WERI-Rb-1 (cell line): Measurements from ENCODE around the gene SIRT1.

ENCODE experiments used
- DNase-seq: peaks from one replicate; pipeline ENCODE4 v3.0.0-alpha.2; 2020
- H3K27ac ChIP-seq: fragments of 250-450 bp; sonication (Bioruptor Pico); 2 replicates; pipeline ENCODE4 v1.5.1; 2020; ENCODE audit warnings: mild to moderate bottlenecking, moderate library complexity
- H3K27me3 ChIP-seq: fragments of 250-450 bp; sonication (Bioruptor Pico); 2 replicates; pipeline ENCODE4 v1.5.1; 2021; ENCODE audit warnings: mild to moderate bottlenecking, low read depth, moderate library complexity; ENCODE audit not compliant: insufficient read depth, severe bottlenecking
- H3K36me3 ChIP-seq: fragments of 250-450 bp; sonication (Bioruptor Pico); 2 replicates; pipeline ENCODE4 v1.5.1; 2020; ENCODE audit warnings: mild to moderate bottlenecking, moderate library complexity
- H3K4me3 ChIP-seq: 2 replicates; pipeline ENCODE4 v1.5.1; 2011; ENCODE audit warnings: low read depth, mild to moderate bottlenecking, control low read depth, low read length
- H3K9me3 ChIP-seq: fragments of 250-450 bp; sonication (Bioruptor Pico); 2 replicates; pipeline ENCODE4 v1.5.1; 2021; ENCODE audit warnings: mild to moderate bottlenecking, moderate library complexity; ENCODE audit not compliant: severe bottlenecking
- CTCF ChIP-seq: IDR thresholded peaks from 2 replicates; pipeline ENCODE4 v1.5.1; 2011; ENCODE audit warnings: low read depth, mild to moderate bottlenecking, control low read depth, inconsistent platforms, low read length

The SIRT1 gene

GRCh38 chr10:67852761-67853160 is 31.7 kb upstream of the SIRT1 start:
- Histone ChIP-seq H3K36me3 (no peaks in the 10 kb centered on the region), H3K27ac (no peak overlapping the region), H3K9me3 (no peaks in the 10 kb centered on the region), H3K27me3 (no peaks in the 10 kb centered on the region), H3K4me3 (no peak overlapping the region)
- TF ChIP-seq CTCF, result no peak
- DNase-seq, result no peak

GRCh38 chr10:67853512-67853911 is 30.9 kb upstream of the SIRT1 start:
- DNase-seq, result no peak
- no peaks in the 10 kb centered on the region for H3K27me3 ChIP-seq
- H3K36me3 ChIP-seq, result no peaks in the 10 kb centered on the region
- no peak overlapping the region for H3K27ac ChIP-seq
- TF ChIP-seq CTCF, result no peak
- H3K9me3 ChIP-seq, result no peaks in the 10 kb centered on the region
- no peak overlapping the region for H3K4me3 ChIP-seq

GRCh38 chr10:67858971-67859370 is 25.5 kb upstream of the SIRT1 start:
- TF ChIP-seq CTCF, result no peak
- no peaks in the 10 kb centered on the region for H3K36me3 ChIP-seq

GRCh38 chr10:67861750-67862432 is 22.6 kb upstream of the SIRT1 start:
- DNase-seq, result no peak
- Histone ChIP-seq H3K4me3 (no peak overlapping the region), H3K27ac (no peak overlapping the region), H3K36me3 (no peaks in the 10 kb centered on the region), H3K27me3 (no peaks in the 10 kb centered on the region), H3K9me3 (no peaks in the 10 kb centered on the region)
- no peak for TF ChIP-seq CTCF

More at GRCh38 chr10:67858971-67859370, 25.5 kb upstream of the SIRT1 start:
- no peak overlapping the region for H3K4me3 ChIP-seq
- no peaks in the 10 kb centered on the region for H3K27me3 ChIP-seq
- H3K9me3 ChIP-seq, result no peaks in the 10 kb centered on the region
- no peak overlapping the region for H3K27ac ChIP-seq
- DNase-seq, result no peak

GRCh38 chr10:67863094-67863493 is 21.4 kb upstream of the SIRT1 start:
- no peaks in the 10 kb centered on the region for H3K27me3 ChIP-seq
- DNase-seq, result no peak
- no peak overlapping the region for H3K27ac ChIP-seq
- no peaks in the 10 kb centered on the region for H3K9me3 ChIP-seq
- H3K36me3 ChIP-seq, result no peaks in the 10 kb centered on the region
- H3K4me3 ChIP-seq, result no peak overlapping the region
- TF ChIP-seq CTCF, result no peak

- Histone ChIP-seq H3K27ac (no peak overlapping the region), H3K9me3 (no peaks in the 10 kb centered on the region), H3K4me3 (no peak overlapping the region), H3K36me3 (no peaks in the 10 kb centered on the region), H3K27me3 (no peaks in the 10 kb centered on the region)
- no peak for DNase-seq
- no peak for TF ChIP-seq CTCF
Observed at GRCh38 chr10:67864607-67865371, 19.7 kb upstream of the SIRT1 start.
